Activated CD8-positive, alpha-beta T cell treated with anti-CD3 and anti-CD28 coated beads, Interleukin-2, amount 10 ng/mL, durations not matched to agents 7 days and 5 days (primary cell): Measurements from ENCODE around the gene B4GALT5. TPM values are rescaled to one million over a fixed set of nuclear protein-coding genes. Genes with fewer than 3 reads are reported as not detected.
A peak's percentile ranks its signal among the peaks of the same experiment; 100 is the strongest.

Experiments used
- ATAC-seq: fragments of 150-1000 bp; cut with Tn5 transposase; one replicate; pipeline ENCODE4 v1.10.0; 2021; ENCODE audit warnings: moderate library complexity
- CTCF ChIA-PET: fragments of 350-600 bp; sonication (Branson Sonifier 250); formaldehyde crosslinking; loops from one replicate; lab custom pipeline; 2021; ENCODE audit warnings: antibody characterized with exemption; lab: Charles Lee
- POLR2A ChIA-PET: fragments of 350-600 bp; sonication (Branson Sonifier 250); formaldehyde crosslinking; loops from one replicate; lab custom pipeline; 2021; ENCODE audit warnings: antibody characterized with exemption; lab: Charles Lee
- DNase-seq: peaks from one replicate; pipeline ENCODE4 v3.0.0-alpha.2; 2020
- H3K27ac Mint-ChIP-seq: one replicate; pipeline ENCODE4 v1.8.0; 2021; ENCODE audit warnings: mild to moderate bottlenecking, mixed read lengths
- H3K27me3 Mint-ChIP-seq: one replicate; pipeline ENCODE4 v1.8.0; 2021; ENCODE audit warnings: low read depth, mixed read lengths
- H3K36me3 Mint-ChIP-seq: one replicate; pipeline ENCODE4 v1.8.0; 2021; ENCODE audit warnings: low read depth, mixed read lengths
- H3K4me1 Mint-ChIP-seq: one replicate; pipeline ENCODE4 v1.8.0; 2021; ENCODE audit warnings: low read depth, mixed read lengths
- H3K4me3 Mint-ChIP-seq: one replicate; pipeline ENCODE4 v1.8.0; 2021; ENCODE audit warnings: mild to moderate bottlenecking, mixed read lengths
- H3K9me3 Mint-ChIP-seq: one replicate; pipeline ENCODE4 v1.8.0; 2022; ENCODE audit warnings: mixed read lengths; ENCODE audit not compliant: insufficient read depth
- total RNA-seq, 2 experiments: library from RNA; stranded (reverse); gene quantifications; one replicate each; pipeline ENCODE4 v1.2.3, GENCODE V29; 2021

The B4GALT5 gene
- total RNA-seq, 2 experiments from 2014 or later: 13.3 to 13.4 TPM

GRCh38 chr20:49751397-49751736, 37.7 kb upstream of the B4GALT5 start:
- POLR2A ChIA-PET: interaction anchor here (1.0 kb wide), 2 partner anchors 19 to 62 kb away, joined by 3 to 4 read pairs; no protein-coding TSS in a partner anchor
- CTCF ChIA-PET: interaction anchor here (0.6 to 1.7 kb wide), 6 partner anchors 11 to 320 kb away, joined by 3 read pairs; no protein-coding TSS in a partner anchor

GRCh38 chr20:49750611-49751396, 37.1 kb upstream of the B4GALT5 start:
- CTCF ChIA-PET: interaction anchor here (0.6 to 1.7 kb wide), 5 partner anchors 10 to 139 kb away, joined by 3 read pairs; no protein-coding TSS in a partner anchor

More at GRCh38 chr20:49751397-49751736, 37.7 kb upstream of the B4GALT5 start:
- Mint-ChIP-seq H3K36me3 (no peaks in the 10 kb centered on the region), H3K27me3 (peaks cover 23% of the 10 kb centered on the region), H3K9me3 (no peaks in the 10 kb centered on the region), H3K27ac (no peak overlapping the region), H3K4me1 (peaks cover 18% of the 10 kb centered on the region), H3K4me3 (no peak overlapping the region)
- ATAC-seq: no peak
- no peak for DNase-seq

DNA sequence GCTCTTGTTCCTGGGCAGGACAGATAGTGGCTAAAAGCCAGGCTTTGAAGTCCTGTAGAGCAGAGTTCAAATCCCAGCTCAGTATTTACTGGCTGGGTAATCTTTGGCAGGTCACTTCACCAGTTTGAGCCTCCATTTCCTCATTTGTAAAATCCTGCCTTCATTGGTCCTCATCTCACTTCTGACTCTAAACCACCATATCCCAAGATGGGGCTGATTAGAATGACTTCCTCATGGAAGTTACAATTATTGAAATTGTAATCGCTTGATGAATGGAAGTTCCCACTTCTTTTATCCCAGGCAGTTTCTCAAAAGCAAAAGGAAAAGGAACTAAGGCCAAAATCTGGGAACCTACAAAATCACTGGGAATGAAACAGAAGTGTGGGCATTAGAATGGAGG, 35.9 kb upstream of the B4GALT5 start:
- ATAC-seq: no peak
- Mint-ChIP-seq H3K9me3 (no peaks in the 10 kb centered on the region), H3K36me3 (no peaks in the 10 kb centered on the region), H3K4me1 (peaks cover 18% of the 10 kb centered on the region), H3K27ac (no peak overlapping the region), H3K4me3 (no peak overlapping the region), H3K27me3 (peaks cover 21% of the 10 kb centered on the region)
- no peak for DNase-seq
- ChIA-PET CTCF (no interaction called here), POLR2A (no interaction called here)

More at GRCh38 chr20:49750611-49751396, 37.1 kb upstream of the B4GALT5 start:
- H3K27ac Mint-ChIP-seq: peak overlapping the region; percentile 13
- no peak overlapping the region for H3K4me3 Mint-ChIP-seq
- ATAC-seq (peak; percentile 92), DNase-seq (peak; percentile 65)
- peaks cover 18% of the 10 kb centered on the region for H3K4me1 Mint-ChIP-seq
- POLR2A ChIA-PET: interaction anchor here (1.0 kb wide), 2 partner anchors 19 to 62 kb away, joined by 3 to 4 read pairs; no protein-coding TSS in a partner anchor
- H3K27me3 Mint-ChIP-seq: peaks cover 21% of the 10 kb centered on the region
- H3K9me3 Mint-ChIP-seq: no peaks in the 10 kb centered on the region
- H3K36me3 Mint-ChIP-seq: no peaks in the 10 kb centered on the region

DNA sequence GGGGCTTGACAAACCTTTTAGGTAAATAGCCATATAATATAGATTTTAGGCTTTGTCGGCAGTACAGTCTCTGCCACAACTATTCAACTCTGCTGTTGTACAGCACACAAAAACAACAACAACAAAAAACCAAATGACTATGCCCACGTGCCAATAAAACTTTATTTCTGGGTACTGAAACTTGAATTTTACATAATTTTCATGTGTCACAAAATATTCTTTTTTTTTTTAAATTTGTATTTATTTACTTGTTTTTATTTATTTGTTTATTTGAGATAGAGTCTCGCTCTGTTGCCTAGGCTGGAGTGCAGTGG, 34.8 kb upstream of the B4GALT5 start:
- POLR2A ChIA-PET: no interaction called here
- Mint-ChIP-seq H3K27ac (no peak overlapping the region), H3K4me3 (no peak overlapping the region), H3K27me3 (peaks cover 21% of the 10 kb centered on the region), H3K4me1 (peaks cover 18% of the 10 kb centered on the region), H3K36me3 (no peaks in the 10 kb centered on the region), H3K9me3 (no peaks in the 10 kb centered on the region)
- CTCF ChIA-PET: no interaction called here
- no peak for DNase-seq
- no peak for ATAC-seq

DNA sequence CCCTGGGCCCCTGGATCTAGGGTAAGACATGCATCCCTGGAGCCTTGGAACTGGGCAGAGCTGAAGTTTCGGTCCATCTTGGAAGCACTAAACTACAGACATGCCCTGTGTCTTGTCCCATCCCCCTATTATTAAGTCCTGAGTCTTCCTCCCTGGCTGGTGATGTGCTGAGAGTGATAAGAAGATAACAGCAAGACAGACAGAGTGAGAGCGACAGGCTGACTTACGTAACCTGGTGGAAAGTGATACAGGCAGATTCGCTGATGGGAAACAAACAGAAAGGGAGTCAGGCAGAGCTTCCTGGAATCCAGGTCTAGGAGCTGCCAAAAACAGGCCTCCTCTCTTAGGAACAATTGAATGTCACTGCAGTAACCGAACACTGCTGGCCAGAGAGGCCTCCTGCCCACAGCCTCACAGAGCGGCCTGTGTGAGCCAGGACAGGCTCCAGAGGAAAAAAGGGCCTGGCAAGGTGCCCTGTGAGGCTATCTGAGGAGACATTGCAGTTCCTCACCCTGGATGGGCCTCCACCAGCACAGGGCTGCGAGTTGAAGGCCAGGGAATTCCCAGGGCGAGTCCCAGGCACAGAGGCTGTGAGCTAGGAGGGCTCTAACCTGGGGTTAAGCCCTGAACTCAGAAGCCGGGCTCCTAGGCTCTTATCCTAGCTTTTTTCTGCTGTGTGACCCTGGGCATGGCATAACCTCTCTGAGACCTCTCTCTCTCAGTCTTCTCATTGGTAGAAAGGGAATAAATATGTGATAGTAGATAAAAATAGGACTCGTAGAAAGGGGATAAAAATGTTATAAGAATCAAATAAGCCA, 34.2 kb upstream of the B4GALT5 start:
- no peak overlapping the region for H3K27ac Mint-ChIP-seq
- peaks cover 18% of the 10 kb centered on the region for H3K4me1 Mint-ChIP-seq
- CTCF ChIA-PET: interaction anchor here (0.8 to 1.5 kb wide), 3 partner anchors 30 to 97 kb away, joined by 3 to 4 read pairs (median 3); no protein-coding TSS in a partner anchor
- H3K36me3 Mint-ChIP-seq: no peaks in the 10 kb centered on the region
- peaks cover 16% of the 10 kb centered on the region for H3K27me3 Mint-ChIP-seq
- DNase-seq (no peak), ATAC-seq (no peak)
- POLR2A ChIA-PET: interaction anchor here (0.6 kb wide), 1 partner anchor 44 kb away, joined by 4 read pairs; no protein-coding TSS in a partner anchor
- no peak overlapping the region for H3K4me3 Mint-ChIP-seq
- no peaks in the 10 kb centered on the region for H3K9me3 Mint-ChIP-seq

- H3K4me1 Mint-ChIP-seq: no peaks in the 10 kb centered on the region
- no peak overlapping the region for H3K4me3 Mint-ChIP-seq
- ATAC-seq (no peak), DNase-seq (no peak)
- peaks cover 11% of the 10 kb centered on the region for H3K27me3 Mint-ChIP-seq
- H3K9me3 Mint-ChIP-seq: no peaks in the 10 kb centered on the region
- CTCF ChIA-PET: no interaction called here
- POLR2A ChIA-PET: no interaction called here
- no peaks in the 10 kb centered on the region for H3K36me3 Mint-ChIP-seq
- no peak overlapping the region for H3K27ac Mint-ChIP-seq
These were observed 29.3 kb upstream of the B4GALT5 start for GRCh38 chr20:49742948-49743347.

GRCh38 chr20:49741977-49742376, 28.3 kb upstream of the B4GALT5 start:
- POLR2A ChIA-PET: no interaction called here
- CTCF ChIA-PET: interaction anchor here (1.8 kb wide), 1 partner anchor 104 kb away, joined by 4 read pairs; no protein-coding TSS in a partner anchor
- Mint-ChIP-seq H3K9me3 (no peaks in the 10 kb centered on the region), H3K4me3 (no peak overlapping the region), H3K36me3 (no peaks in the 10 kb centered on the region), H3K4me1 (no peaks in the 10 kb centered on the region), H3K27ac (no peak overlapping the region), H3K27me3 (peaks cover 16% of the 10 kb centered on the region)
- ATAC-seq (no peak), DNase-seq (no peak)

GRCh38 chr20:49740807-49741206, 27.1 kb upstream of the B4GALT5 start:
- CTCF ChIA-PET: interaction anchor here (0.8 to 1.8 kb wide), 2 partner anchors 10 to 106 kb away, joined by 3 to 4 read pairs; no protein-coding TSS in a partner anchor
- Mint-ChIP-seq H3K4me3 (no peak overlapping the region), H3K27me3 (peaks cover 12% of the 10 kb centered on the region), H3K36me3 (no peaks in the 10 kb centered on the region), H3K4me1 (no peaks in the 10 kb centered on the region), H3K9me3 (no peaks in the 10 kb centered on the region), H3K27ac (no peak overlapping the region)
- DNase-seq (no peak), ATAC-seq (no peak)
- POLR2A ChIA-PET: no interaction called here

GRCh38 chr20:49739042-49739441, 25.4 kb upstream of the B4GALT5 start:
- DNase-seq: no peak
- H3K4me1 Mint-ChIP-seq: no peaks in the 10 kb centered on the region
- no peak for ATAC-seq
- ChIA-PET CTCF (no interaction called here), POLR2A (no interaction called here)
- no peak overlapping the region for H3K4me3 Mint-ChIP-seq
- no peaks in the 10 kb centered on the region for H3K36me3 Mint-ChIP-seq
- no peak overlapping the region for H3K27ac Mint-ChIP-seq
- H3K27me3 Mint-ChIP-seq: peaks cover 9% of the 10 kb centered on the region
- H3K9me3 Mint-ChIP-seq: no peaks in the 10 kb centered on the region

GRCh38 chr20:49737260-49737659, 23.6 kb upstream of the B4GALT5 start:
- Mint-ChIP-seq H3K27me3 (peaks cover 11% of the 10 kb centered on the region), H3K4me3 (no peak overlapping the region), H3K27ac (no peak overlapping the region), H3K4me1 (no peaks in the 10 kb centered on the region), H3K9me3 (no peaks in the 10 kb centered on the region), H3K36me3 (no peaks in the 10 kb centered on the region)
- DNase-seq (no peak), ATAC-seq (no peak)
- ChIA-PET CTCF (no interaction called here), POLR2A (no interaction called here)

GRCh38 chr20:49729780-49730179, 16.1 kb upstream of the B4GALT5 start:
- H3K27ac Mint-ChIP-seq: no peak overlapping the region
- ChIA-PET CTCF (no interaction called here), POLR2A (no interaction called here)
- ATAC-seq (no peak), DNase-seq (no peak)
- no peaks in the 10 kb centered on the region for H3K36me3 Mint-ChIP-seq
- peaks cover 11% of the 10 kb centered on the region for H3K4me1 Mint-ChIP-seq
- no peak overlapping the region for H3K4me3 Mint-ChIP-seq
- H3K9me3 Mint-ChIP-seq: no peaks in the 10 kb centered on the region
- peaks cover 2% of the 10 kb centered on the region for H3K27me3 Mint-ChIP-seq
